Natural killer cell treated with Interleukin-12 subunit alpha and Interleukin-12 subunit beta and Interleukin-15 and Interleukin-18, amount 100 ng/mL, for 72 hours (primary cell): Measurements from ENCODE around the gene C2CD4B. TPM values are rescaled to one million over a fixed set of nuclear protein-coding genes. Genes with fewer than 3 reads are reported as not detected.
A peak's percentile ranks its signal among the peaks of the same experiment; 100 is the strongest.

ENCODE experiments used
- ATAC-seq, 2 donors: fragments of 150-1000 bp; cut with Tn5 transposase in 1 of 2; sonication (Bioruptor Pico), chemical (Tn5 transposase) in 1 of 2; 2 replicates each; pipeline ENCODE4 v1.10.0; 2021
- DNase-seq: peaks from one replicate; pipeline ENCODE4 v3.0.0; 2022; ENCODE audit warnings: low spot score
- H3K27ac Mint-ChIP-seq, 2 donors: 1 replicate in 1 of 2; 2 replicates in 1 of 2; pipeline ENCODE4 v1.8.0; 2022; ENCODE audit warnings: mixed read lengths in 2 of 2, mild to moderate bottlenecking in 1 of 2, moderate library complexity in 1 of 2
- H3K27me3 Mint-ChIP-seq, 2 donors: 1 replicate in 1 of 2; 2 replicates in 1 of 2; pipeline ENCODE4 v1.8.0; 2022; ENCODE audit warnings: mixed read lengths in 2 of 2
- H3K36me3 Mint-ChIP-seq: one replicate; pipeline ENCODE4 v1.8.0; 2022; ENCODE audit warnings: mixed read lengths
- H3K4me1 Mint-ChIP-seq, 2 donors: 1 replicate in 1 of 2; 2 replicates in 1 of 2; pipeline ENCODE4 v1.8.0; 2022; ENCODE audit warnings: low read depth in 2 of 2, mixed read lengths in 2 of 2, mild to moderate bottlenecking in 1 of 2
- H3K4me3 Mint-ChIP-seq: one replicate; pipeline ENCODE4 v1.8.0; 2022; ENCODE audit warnings: mixed read lengths
- H3K9me3 Mint-ChIP-seq: 2 replicates; pipeline ENCODE4 v1.8.0; 2022; ENCODE audit warnings: mixed read lengths
- total RNA-seq, 2 donors: library from RNA; stranded (reverse); gene quantifications; one replicate each; pipeline ENCODE4 v1.2.3, GENCODE V29; 2022

Gene C2CD4B
- total RNA-seq, 2 donors from 2014 or later, result not detected

DNA sequence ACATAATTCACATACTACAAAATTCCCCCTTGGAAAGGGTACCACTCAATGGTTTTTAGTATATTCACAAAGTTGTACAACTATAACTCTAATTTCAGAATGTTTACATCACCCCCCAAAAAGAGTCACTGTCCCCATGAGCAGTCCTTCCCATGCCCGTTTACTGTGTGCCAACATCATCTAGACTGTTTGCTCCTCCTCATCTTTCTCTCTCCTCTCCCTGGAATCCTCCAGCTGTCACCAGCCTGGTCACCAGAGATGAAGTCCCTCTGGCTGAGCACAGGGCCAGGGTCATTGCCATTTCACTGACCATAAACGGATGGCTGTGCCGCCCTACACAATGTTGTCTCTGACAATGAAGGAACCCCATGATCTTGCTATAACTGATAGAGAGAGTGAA, 45.2 kb downstream of the C2CD4B start:
- H3K4me3 Mint-ChIP-seq, result peak overlapping the region; percentile 36

DNA sequence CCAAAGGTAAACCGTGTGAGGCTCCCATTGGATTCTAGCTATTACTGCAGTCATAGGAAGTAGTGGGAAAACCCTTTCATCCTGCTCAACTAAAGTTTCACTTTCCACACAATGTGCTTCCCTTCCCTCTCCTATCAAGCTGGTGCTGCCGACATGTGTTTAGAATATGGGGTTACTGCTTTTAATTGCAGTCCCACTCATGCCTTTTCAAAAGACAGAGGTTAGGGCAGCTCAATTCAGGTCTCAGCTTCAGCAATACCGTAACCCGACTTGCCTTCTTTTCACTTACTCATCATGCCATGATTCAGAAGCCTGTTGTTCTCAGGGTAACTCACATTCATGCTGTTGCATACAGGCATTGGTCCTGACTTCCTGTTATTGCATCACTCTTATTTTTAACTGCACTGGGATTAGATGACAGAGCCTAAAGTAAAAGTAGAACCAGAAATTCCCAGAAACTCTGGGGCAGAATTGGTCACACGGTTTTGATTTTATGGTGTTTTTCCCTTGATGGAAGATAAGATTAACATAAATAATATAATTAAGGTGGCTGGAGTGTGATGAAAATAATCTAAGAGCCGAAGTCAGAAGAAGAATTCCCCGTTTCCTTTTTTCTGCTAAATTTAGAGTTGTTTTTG, 45.7 kb downstream of the C2CD4B start:
- Mint-ChIP-seq H3K36me3 (no peaks in the 10 kb centered on the region), H3K27me3 (peaks cover 9 to 16% of the 10 kb centered on the region in 2 donors), H3K27ac (peak overlapping the region; percentile 25 to 64), H3K9me3 (no peaks in the 10 kb centered on the region), H3K4me3 (peak overlapping the region; percentile 49), H3K4me1 (peaks cover 11 to 21% of the 10 kb centered on the region in 2 donors)
- peak; percentile 90 to 91 for ATAC-seq
- DNase-seq, result no peak

More for the DNA sequence above, 45.2 kb downstream of the C2CD4B start:
- H3K27me3 Mint-ChIP-seq, result peaks cover 9 to 11% of the 10 kb centered on the region in 2 donors
- ATAC-seq (no peak), DNase-seq (no peak)
- no peaks in the 10 kb centered on the region for H3K36me3 Mint-ChIP-seq
- no peaks in the 10 kb centered on the region for H3K9me3 Mint-ChIP-seq
- peak overlapping the region; percentile 25 to 64 for H3K27ac Mint-ChIP-seq
- peaks cover 16 to 26% of the 10 kb centered on the region in 2 donors for H3K4me1 Mint-ChIP-seq

DNA sequence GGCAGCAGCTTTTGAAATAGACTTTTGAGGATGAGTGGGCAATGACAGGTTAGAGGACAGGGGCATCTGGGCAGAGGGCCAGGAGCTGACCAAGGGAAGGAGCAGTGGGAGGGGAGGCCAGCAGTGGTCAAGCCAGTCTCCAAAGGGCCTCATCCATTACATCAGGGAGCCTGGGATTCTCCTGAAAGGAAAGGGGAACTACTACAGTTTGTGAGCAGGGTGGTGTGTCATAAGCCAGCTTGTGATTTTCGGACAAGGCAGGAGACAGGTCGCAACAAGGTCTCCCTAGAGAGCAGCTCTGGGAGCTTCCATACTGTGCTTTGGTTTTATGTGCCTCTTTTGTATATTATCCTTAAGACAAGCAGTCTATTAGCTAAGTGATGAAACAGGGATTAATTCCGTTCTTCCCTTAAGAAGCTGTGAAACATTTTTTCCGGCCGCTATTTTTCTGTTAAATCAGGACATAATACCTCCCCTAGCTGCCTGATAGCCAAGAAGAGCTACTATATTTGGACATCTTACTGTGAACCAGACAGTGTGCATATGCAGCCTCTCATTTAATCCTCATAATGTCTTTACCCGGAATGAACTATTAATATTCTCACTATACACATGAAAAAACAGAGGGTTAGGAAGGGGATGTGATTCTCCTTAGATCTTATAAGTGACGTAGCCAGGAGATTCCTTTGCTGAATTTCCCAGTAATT, 46.4 kb downstream of the C2CD4B start:
- peaks cover 9 to 17% of the 10 kb centered on the region in 2 donors for H3K27me3 Mint-ChIP-seq

DNA sequence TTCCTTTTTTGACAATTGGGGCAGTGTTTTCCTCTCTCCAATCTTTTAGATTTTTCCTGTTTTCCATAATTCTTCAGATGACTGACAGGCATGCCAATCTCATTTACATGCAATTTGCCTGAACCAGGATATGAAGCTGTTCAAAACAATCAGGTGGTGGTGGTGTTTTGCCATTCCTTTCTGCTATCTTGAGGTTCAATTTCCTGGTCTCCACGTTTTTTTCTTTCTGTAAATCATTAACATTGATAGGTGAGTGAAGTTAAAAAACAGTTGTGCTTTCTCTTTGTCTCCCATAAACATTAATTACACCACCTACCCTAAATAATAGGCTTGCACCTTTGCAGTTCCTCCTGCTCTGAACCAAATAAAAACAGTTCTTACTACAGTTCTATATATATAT, 49.2 kb downstream of the C2CD4B start:
- no peak overlapping the region for H3K27ac Mint-ChIP-seq
- ATAC-seq, result no peak
- no peaks in the 10 kb centered on the region for H3K9me3 Mint-ChIP-seq
- peaks cover 6 to 16% of the 10 kb centered on the region in 2 donors for H3K4me1 Mint-ChIP-seq
- H3K27me3 Mint-ChIP-seq, result peaks cover 21 to 34% of the 10 kb centered on the region in 2 donors
- DNase-seq, result no peak
- no peaks in the 10 kb centered on the region for H3K36me3 Mint-ChIP-seq
- no peak overlapping the region for H3K4me3 Mint-ChIP-seq

More for the DNA sequence above, 46.4 kb downstream of the C2CD4B start:
- ATAC-seq (no peak), DNase-seq (no peak)
- peak overlapping the region in 1 of 2 donors; percentile 64 for H3K27ac Mint-ChIP-seq
- H3K4me3 Mint-ChIP-seq, result peak overlapping the region; percentile 49
- no peaks in the 10 kb centered on the region for H3K36me3 Mint-ChIP-seq
- peaks cover 11 to 18% of the 10 kb centered on the region in 2 donors for H3K4me1 Mint-ChIP-seq
- no peaks in the 10 kb centered on the region for H3K9me3 Mint-ChIP-seq

Other genes with a start within 250 kb of the C2CD4B start
- gene VPS13C, start 104.8 kb downstream of the C2CD4B start, total RNA-seq, result 10 to 100 TPM; 92.0 to 93.0 TPM
- not detected for gene C2CD4A, start 98.3 kb downstream of the C2CD4B start, total RNA-seq
- gene TLN2, start 225.3 kb upstream of the C2CD4B start, total RNA-seq, result under 1 TPM; 0.47 to 0.90 TPM